Transverse colon (tissue), 4 donors: ENCODE measurements around the gene YEATS2.

Experiments
- CTCF ChIP-seq, 5 experiments: fragments of 200-600 bp in 3 of 5; fragments of 450-650 bp in 2 of 5; sonication (generic) in 3 of 5; IDR thresholded peaks; 1 replicate in 2 of 5; 2 replicates in 3 of 5; pipeline ENCODE4 v1.5.1; 2016 to 2017; ENCODE audit warnings: antibody characterized with exemption in 5 of 5, inconsistent platforms in 3 of 5, mild to moderate bottlenecking in 2 of 5, moderate library complexity in 1 of 5
- POLR2AphosphoS5 ChIP-seq, 3 donors: sonication (generic); formaldehyde crosslinking; IDR thresholded peaks; one replicate each; pipeline ENCODE4 v1.6.1; 2016; ENCODE audit warnings: antibody characterized with exemption in 3 of 3

- TF ChIP-seq CTCF (IDR thresholded peaks at IDR 0.05) (no peak), POLR2AphosphoS5 (IDR thresholded peaks at IDR 0.05) (no peak)
These were observed 4.1 kb downstream of the YEATS2 start for GRCh38 chr3:183701744-183702143.
